Astrocyte of the spinal cord (primary cell): Measurements from ENCODE around the gene GRAMD2A.

Experiments
- DNase-seq: peaks from one replicate; pipeline ENCODE4 v3.0.0; 2011; ENCODE audit warnings: low read depth, low spot score
- H3K4me3 ChIP-seq: 2 replicates; pipeline ENCODE4 v1.5.1; 2011; ENCODE audit warnings: low read depth, mild to moderate bottlenecking, low read length, moderate library complexity
- CTCF ChIP-seq: IDR thresholded peaks from 2 replicates; pipeline ENCODE4 v1.5.1; 2012; ENCODE audit warnings: low read depth, mild to moderate bottlenecking, low read length, inconsistent platforms
- in situ Hi-C: cut with HindIII; loops from 2 replicates; pipeline ENCODE4 v1.10.0; 2017; ENCODE audit warnings: low sequenced_read_pairs

The GRAMD2A gene

GRCh38 chr15:72118017-72118978 is 79.3 kb downstream of the GRAMD2A start, which contains the start of the genes MYO9A and SENP8:
MYO9A (minus strand) TSS chr15:72118150; CDS start chr15:72046563, 71,587 bp downstream.
SENP8 (plus strand) TSS chr15:72118403; CDS start chr15:72139624, 21,221 bp downstream.
- peak; percentile 99 for DNase-seq
- in situ Hi-C loops, result no loop called here
- no peak for TF ChIP-seq CTCF
- peak within 1 kb of the TSS; percentile 81 for H3K4me3 ChIP-seq

DNA sequence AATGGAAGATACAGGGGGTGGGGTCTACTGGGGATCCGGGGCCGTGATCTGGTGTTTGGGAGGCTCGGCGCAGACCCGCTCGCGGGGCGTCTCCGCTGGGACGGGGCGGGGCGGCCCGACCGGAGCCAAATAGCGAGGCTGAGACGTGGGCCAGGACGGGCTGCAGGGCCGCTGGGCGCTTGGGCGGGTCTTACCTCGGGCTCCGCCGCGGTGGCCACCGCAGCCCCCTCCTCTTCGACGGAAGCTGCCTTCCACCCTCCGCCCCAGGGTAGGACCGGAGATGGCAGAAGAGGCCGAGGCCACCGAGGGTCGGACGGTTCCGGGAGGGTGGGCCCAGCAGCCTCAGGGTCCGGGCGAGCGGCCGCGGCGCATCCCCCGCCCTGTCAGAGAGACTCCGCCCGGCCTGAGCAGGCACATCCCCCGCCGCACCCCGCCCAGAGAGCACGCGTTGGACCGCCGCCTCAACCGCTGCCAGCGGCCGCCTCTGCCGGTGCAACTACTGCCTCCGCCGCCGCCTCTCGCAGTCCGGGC is 80.0 kb downstream of the GRAMD2A start:
- no peak for TF ChIP-seq CTCF
- peak; percentile 88 for DNase-seq
- in situ Hi-C loops, result no loop called here
- peak overlapping the region; percentile 81 for H3K4me3 ChIP-seq

DNA sequence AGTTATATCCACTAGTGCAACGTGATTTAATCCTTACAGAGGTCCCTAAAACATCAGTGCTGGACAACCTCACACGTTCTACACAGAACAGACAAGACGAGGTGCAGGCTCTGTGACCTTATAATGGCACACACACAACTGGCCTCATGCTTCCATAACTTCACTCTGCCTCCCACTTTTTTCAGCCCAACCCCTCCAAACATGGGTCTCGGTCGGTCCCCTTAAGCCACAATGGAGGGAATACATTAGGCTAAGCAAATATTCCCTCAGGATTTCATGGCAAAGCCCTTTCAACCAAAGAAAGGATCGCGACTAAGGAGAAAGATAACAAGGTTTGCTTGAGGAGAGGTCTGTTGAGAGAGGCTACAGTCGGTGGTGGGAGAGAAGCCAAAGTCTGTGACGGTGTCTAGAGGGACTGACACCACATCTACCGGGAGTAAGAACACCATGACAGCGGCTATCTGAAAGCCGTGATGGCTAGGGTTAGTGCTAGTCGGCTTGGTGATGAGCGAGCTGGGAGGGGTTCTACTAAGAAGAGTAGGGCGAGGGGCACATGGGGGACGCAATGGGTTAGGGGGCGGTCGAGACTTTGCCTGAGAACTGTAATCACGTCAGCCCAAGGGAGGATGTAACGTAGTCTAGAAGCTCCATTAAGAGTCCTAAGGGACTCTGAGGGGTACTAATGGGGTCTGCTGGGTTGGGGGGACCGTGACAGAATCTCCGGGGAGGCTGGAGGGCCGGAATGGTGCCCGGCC is 80.7 kb downstream of the GRAMD2A start:
- H3K4me3 ChIP-seq, result peak overlapping the region; percentile 81
- DNase-seq, result no peak
- in situ Hi-C loops, result no loop called here
- TF ChIP-seq CTCF, result no peak

GRCh38 chr15:72113347-72114031 is 84.1 kb downstream of the GRAMD2A start:
- in situ Hi-C loops, result no loop called here
- no peak overlapping the region for H3K4me3 ChIP-seq
- TF ChIP-seq CTCF, result no peak
- no peak for DNase-seq

GRCh38 chr15:72112805-72113204 is 84.8 kb downstream of the GRAMD2A start:
- TF ChIP-seq CTCF, result no peak
- in situ Hi-C loops, result no loop called here

GRCh38 chr15:72112116-72112515 is 85.5 kb downstream of the GRAMD2A start:
- no peak overlapping the region for H3K4me3 ChIP-seq
- no peak for TF ChIP-seq CTCF
- no peak for DNase-seq
- in situ Hi-C loops, result no loop called here

More at GRCh38 chr15:72112805-72113204, 84.8 kb downstream of the GRAMD2A start:
- DNase-seq, result no peak
- no peak overlapping the region for H3K4me3 ChIP-seq
